ENCODE measurements around the gene CCDC177. TPM values are rescaled to one million over a fixed set of nuclear protein-coding genes. Genes with fewer than 3 reads are reported as not detected.

CCDC177 gene
- total RNA-seq, 2 experiments from 2014 or later: not detected

DNA sequence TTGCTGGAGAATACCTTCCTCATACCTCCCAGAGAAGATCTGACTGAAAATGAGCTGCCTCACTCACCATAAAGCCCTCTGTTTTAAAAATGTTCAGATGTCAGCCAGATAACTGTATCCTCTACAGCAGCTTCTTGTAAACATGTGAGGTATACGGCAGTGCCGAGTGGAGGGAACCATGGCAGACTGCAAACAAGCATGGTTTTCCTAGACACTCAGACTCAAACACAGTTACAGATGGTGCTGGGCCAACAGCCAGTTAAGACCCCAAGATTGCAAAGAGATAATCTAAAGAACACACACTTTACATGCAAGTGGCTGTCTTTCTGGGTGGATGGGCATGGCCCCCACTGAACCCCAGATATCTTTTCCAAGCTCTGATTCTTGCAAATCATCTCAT is 16.6 kb upstream of the CCDC177 start:
- H3K27me3 Mint-ChIP-seq: peaks cover 10% of the 10 kb centered on the region
- H3K4me3 Mint-ChIP-seq: no peak overlapping the region
- no peaks in the 10 kb centered on the region for H3K36me3 Mint-ChIP-seq
- POLR2A ChIA-PET: no interaction called here
- peaks cover 4% of the 10 kb centered on the region for H3K4me1 Mint-ChIP-seq
- no peaks in the 10 kb centered on the region for H3K9me3 Mint-ChIP-seq
- no peak for ATAC-seq (ENCODE audit: low read depth)
- no peak overlapping the region for H3K27ac Mint-ChIP-seq
- DNase-seq: no peak

DNA sequence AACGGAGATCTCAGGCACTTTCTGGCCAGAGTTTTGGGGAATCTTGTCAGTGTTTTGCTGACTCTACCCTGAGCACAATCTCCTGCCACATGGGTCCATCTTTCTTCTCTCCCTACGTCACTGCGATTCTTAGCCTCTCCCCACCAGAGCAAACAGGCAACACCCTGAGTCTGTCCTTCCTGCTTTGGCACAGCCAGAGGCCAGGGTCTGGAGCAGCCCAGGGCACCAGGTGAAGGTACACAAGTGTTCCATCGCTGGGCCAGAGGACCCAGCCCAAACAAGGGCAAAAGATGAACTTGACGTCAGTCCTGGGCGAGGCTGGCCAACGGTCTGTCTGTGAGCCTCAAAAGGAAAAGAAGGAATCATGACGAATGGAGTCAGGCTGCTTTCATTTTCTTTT is 12.7 kb upstream of the CCDC177 start:
- POLR2A ChIA-PET: no interaction called here

DNA sequence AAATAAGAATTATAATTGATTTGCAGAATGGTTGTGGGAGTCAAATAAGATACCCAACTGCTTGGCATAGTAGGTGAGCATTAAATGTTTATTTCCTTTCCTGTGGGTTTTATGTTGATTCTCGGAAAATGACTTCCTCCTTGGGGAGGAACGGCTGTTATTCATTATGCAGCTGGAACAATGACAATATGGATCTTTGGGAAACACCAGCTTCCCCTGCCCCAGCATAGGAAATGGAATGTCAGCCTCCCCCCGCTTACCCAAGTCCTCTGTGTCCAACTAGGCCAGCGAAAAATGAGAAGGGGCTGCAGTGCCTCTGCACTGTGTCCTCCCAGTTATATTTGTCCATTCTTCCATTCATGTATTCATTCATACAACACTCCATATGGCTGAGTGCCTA is 11.7 kb upstream of the CCDC177 start:
- H3K9me3 Mint-ChIP-seq: no peaks in the 10 kb centered on the region
- ATAC-seq (ENCODE audit: low read depth) (no peak), DNase-seq (no peak)
- no peaks in the 10 kb centered on the region for H3K36me3 Mint-ChIP-seq
- peaks cover 4% of the 10 kb centered on the region for H3K27me3 Mint-ChIP-seq
- no peak overlapping the region for H3K4me3 Mint-ChIP-seq
- POLR2A ChIA-PET: no interaction called here
- H3K4me1 Mint-ChIP-seq: peaks cover 8% of the 10 kb centered on the region
- no peak overlapping the region for H3K27ac Mint-ChIP-seq

More for the DNA sequence above, 12.7 kb upstream of the CCDC177 start:
- Mint-ChIP-seq H3K27ac (no peak overlapping the region), H3K36me3 (no peaks in the 10 kb centered on the region), H3K4me3 (no peak overlapping the region), H3K9me3 (no peaks in the 10 kb centered on the region), H3K4me1 (peaks cover 8% of the 10 kb centered on the region), H3K27me3 (peaks cover 7% of the 10 kb centered on the region)
- ATAC-seq (ENCODE audit: low read depth) (no peak), DNase-seq (no peak)

DNA sequence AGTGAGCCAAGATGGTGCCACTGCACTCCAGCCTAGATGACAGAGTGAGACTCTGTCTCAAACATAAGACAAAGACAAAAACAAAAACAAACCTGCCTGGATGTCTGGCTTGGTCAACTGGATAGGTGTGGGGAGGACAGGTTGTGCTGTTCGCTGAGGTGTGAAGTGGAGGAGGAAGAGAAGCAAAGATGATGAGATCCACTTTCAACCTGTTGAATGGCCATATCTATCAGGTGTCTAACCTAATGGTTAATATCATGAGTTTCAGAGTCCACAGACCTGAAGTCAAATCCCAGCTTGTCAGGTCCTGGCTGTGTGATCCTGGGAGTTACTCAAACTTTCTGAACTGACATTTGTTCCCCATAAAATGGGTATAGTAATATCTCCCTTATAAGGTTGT is 9.7 kb upstream of the CCDC177 start:
- no peak overlapping the region for H3K27ac Mint-ChIP-seq
- ATAC-seq (ENCODE audit: low read depth) (no peak), DNase-seq (no peak)
- H3K4me1 Mint-ChIP-seq: peaks cover 8% of the 10 kb centered on the region
- peaks cover 10% of the 10 kb centered on the region for H3K27me3 Mint-ChIP-seq
- H3K36me3 Mint-ChIP-seq: no peaks in the 10 kb centered on the region
- H3K4me3 Mint-ChIP-seq: no peak overlapping the region
- no peaks in the 10 kb centered on the region for H3K9me3 Mint-ChIP-seq
- POLR2A ChIA-PET: no interaction called here

DNA sequence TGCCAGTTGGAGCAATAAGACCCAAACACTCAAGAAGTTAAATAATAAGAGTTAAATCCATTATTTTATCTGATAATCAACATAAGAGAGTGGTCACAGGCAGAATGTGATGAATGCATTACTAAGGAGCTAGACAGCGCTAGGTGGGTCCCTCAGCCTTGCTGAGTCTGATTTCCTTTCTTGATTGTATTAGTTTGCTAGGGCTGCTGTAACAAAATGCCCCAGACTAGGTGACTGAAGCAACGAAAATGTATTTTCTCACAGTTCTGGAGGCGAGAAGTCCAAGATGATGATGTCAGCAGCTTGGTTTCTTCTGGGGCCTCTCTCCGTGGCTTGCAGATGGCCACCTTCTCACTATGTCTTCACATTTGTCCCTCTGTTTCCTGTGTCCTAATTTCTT is 8.2 kb upstream of the CCDC177 start:
- no peak overlapping the region for H3K27ac Mint-ChIP-seq
- ATAC-seq (ENCODE audit: low read depth) (no peak), DNase-seq (no peak)
- peaks cover 7% of the 10 kb centered on the region for H3K4me1 Mint-ChIP-seq
- no peaks in the 10 kb centered on the region for H3K9me3 Mint-ChIP-seq
- peaks cover 8% of the 10 kb centered on the region for H3K27me3 Mint-ChIP-seq
- no peaks in the 10 kb centered on the region for H3K36me3 Mint-ChIP-seq
- POLR2A ChIA-PET: no interaction called here
- no peak overlapping the region for H3K4me3 Mint-ChIP-seq

DNA sequence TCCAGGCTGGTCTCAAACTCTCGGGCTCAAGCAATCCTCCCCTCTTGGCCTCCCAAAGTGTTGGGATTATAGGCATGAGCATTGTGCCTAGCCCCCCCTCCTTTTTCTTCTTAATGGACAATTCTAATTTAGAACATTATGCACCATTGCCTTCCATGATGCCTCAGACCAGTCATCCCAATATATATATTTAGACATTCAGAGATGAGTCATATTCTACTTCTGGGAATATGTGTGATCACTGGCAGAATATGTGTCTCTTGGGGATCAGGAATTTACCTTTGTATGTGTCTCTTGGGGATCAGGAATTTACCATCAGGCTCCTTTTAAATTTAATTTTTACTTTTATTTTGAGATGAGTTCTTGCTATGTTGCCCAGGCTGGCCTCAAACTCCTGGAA is 7.5 kb upstream of the CCDC177 start:
- Mint-ChIP-seq H3K4me1 (peaks cover 5% of the 10 kb centered on the region), H3K9me3 (no peaks in the 10 kb centered on the region), H3K4me3 (no peak overlapping the region), H3K36me3 (no peaks in the 10 kb centered on the region), H3K27me3 (peaks cover 14% of the 10 kb centered on the region), H3K27ac (no peak overlapping the region)
- ATAC-seq (ENCODE audit: low read depth) (no peak), DNase-seq (no peak)
- POLR2A ChIA-PET: no interaction called here

DNA sequence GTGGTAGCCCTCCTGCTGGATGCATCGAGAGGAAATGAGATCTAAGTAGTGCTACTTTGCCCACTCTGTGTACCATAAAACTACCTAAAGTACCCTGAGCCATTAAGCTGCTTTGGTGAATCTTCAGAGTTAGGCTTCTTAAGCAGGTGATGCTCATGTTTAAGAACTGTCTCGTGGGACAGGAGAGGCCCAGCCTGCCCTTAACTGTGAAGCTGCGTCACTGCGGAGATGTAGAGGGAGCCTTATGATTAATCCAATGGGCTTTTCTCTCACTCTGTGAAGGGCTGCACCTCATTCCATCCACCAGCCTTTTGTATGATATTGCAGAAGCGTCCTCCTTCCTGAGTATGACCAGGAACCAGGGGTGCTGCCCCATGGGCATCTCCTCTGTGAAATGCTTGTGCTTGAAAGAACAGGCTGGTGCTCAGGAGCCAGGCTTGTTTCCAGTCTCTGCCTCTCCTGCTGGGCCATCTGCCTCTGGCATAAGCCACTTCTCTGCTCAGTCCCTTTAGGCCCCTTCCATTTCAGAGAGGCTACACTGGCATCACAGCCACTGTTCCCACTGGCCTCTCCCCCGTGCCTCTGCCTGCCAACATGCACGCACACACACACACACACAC is 6.8 kb upstream of the CCDC177 start:
- POLR2A ChIA-PET: no interaction called here
- DNase-seq (no peak), ATAC-seq (ENCODE audit: low read depth) (no peak)
- no peaks in the 10 kb centered on the region for H3K9me3 Mint-ChIP-seq
- peaks cover 20% of the 10 kb centered on the region for H3K27me3 Mint-ChIP-seq
- peaks cover 5% of the 10 kb centered on the region for H3K4me1 Mint-ChIP-seq
- H3K4me3 Mint-ChIP-seq: no peak overlapping the region
- H3K27ac Mint-ChIP-seq: no peak overlapping the region
- H3K36me3 Mint-ChIP-seq: no peaks in the 10 kb centered on the region

DNA sequence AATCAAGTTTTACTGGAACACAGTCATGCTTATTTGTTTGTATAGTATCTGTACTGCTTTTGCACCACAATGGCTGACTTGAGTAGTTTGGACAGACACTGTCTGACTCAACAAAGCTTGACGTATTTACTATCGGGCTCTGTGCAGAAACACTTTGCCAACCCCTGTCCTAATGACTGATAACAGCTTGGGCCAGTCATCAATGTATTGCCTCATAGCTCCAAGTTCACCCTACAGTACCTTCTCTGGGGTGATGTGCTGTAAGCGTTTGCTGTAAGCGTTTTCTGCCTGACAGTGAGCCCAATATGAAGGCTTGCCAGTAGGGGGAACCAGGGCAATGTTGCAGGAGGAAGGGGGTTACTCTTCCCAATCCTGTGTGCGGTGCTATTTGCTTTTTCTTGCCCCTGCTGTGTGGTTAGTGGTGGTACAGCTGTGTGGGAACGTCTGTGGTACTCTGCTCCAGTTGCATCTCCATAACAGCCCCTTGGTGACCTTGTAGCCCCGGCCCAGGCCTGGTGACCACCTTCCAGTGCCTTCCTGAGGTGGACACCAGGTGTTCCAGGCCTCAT is 5.4 kb upstream of the CCDC177 start:
- Mint-ChIP-seq H3K27ac (no peak overlapping the region), H3K27me3 (peaks cover 33% of the 10 kb centered on the region)

DNA sequence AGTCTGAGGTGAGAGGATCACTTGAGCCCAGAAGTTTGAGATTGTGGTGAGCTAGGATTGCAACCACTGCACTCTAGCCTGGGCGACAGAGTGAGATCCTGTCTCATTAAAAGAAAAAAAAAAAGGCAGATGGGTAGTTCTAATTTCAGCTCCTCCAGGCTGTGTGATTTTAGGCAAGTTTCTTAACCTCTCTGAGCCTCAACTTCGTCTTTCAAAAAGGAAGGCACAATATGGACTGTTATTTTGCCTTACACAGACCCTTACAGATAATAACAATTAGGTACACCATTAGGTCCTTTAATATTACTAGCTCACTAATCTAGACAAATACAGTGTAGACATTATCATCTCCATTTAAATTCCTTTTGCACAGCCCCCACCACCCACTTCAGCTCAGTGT is 4.8 kb upstream of the CCDC177 start:
- no peak overlapping the region for H3K4me3 Mint-ChIP-seq
- DNase-seq (no peak), ATAC-seq (ENCODE audit: low read depth) (no peak)
- POLR2A ChIA-PET: no interaction called here
- H3K36me3 Mint-ChIP-seq: no peaks in the 10 kb centered on the region
- H3K4me1 Mint-ChIP-seq: peaks cover 3% of the 10 kb centered on the region
- no peak overlapping the region for H3K27ac Mint-ChIP-seq
- H3K27me3 Mint-ChIP-seq: peaks cover 38% of the 10 kb centered on the region
- no peaks in the 10 kb centered on the region for H3K9me3 Mint-ChIP-seq

More for the DNA sequence above, 5.4 kb upstream of the CCDC177 start:
- Mint-ChIP-seq H3K4me1 (peaks cover 2% of the 10 kb centered on the region), H3K9me3 (no peaks in the 10 kb centered on the region), H3K4me3 (no peak overlapping the region), H3K36me3 (no peaks in the 10 kb centered on the region)
- POLR2A ChIA-PET: no interaction called here
- DNase-seq (no peak), ATAC-seq (ENCODE audit: low read depth) (no peak)

DNA sequence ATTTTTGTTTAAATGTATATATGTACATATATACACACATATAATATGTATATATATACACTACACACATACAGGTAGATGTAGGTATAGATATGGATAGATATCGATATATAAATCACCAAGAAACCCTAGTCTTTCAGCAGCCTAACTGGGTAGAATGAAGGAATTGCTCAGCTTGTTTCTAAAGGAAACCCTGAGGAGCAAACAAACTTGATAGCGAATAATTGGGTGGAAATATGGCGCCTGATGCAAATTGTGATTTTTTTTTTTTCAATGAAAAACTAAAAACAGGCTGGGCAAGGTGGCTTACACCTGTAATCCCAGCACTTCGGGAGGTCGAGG is 254 bp upstream of the CCDC177 start:
- POLR2A ChIA-PET: no interaction called here
- no peak for DNase-seq
- Mint-ChIP-seq H3K27ac (no peak overlapping the region), H3K4me3 (peak overlapping the region; percentile 67), H3K27me3 (peaks cover 63% of the 10 kb centered on the region), H3K4me1 (peaks cover 8% of the 10 kb centered on the region), H3K9me3 (no peaks in the 10 kb centered on the region), H3K36me3 (no peaks in the 10 kb centered on the region)
- ATAC-seq (ENCODE audit: low read depth): no peak

DNA sequence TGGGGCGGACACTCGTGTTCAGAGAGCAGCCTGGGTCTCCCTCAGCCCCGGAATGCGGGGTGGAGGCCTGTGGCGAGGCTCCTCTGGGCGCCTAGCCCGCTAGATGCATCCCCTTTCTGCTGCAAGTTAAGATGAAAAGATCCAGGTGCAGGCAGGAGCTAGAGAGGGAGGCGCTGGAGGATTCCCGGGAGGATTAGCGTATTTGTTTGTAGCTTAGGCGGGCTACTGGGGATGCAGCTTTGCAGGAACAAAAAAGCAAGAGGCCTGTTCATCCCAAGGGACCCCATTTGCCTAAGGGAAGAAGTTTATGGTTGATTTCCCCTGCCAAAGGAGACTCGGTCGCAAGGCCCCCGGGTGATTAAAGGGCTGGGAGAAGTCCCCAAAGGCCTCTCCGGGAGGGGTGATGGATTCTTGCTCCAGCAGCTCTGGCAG is 824 bp downstream of the CCDC177 start:
- no peaks in the 10 kb centered on the region for H3K9me3 Mint-ChIP-seq
- H3K27ac Mint-ChIP-seq: no peak overlapping the region
- H3K27me3 Mint-ChIP-seq: peaks cover 71% of the 10 kb centered on the region
- H3K4me1 Mint-ChIP-seq: peaks cover 8% of the 10 kb centered on the region
- POLR2A ChIA-PET: no interaction called here
- ATAC-seq (ENCODE audit: low read depth) (no peak), DNase-seq (no peak)
- peak overlapping the region; percentile 25 for H3K4me3 Mint-ChIP-seq
- H3K36me3 Mint-ChIP-seq: no peaks in the 10 kb centered on the region

DNA sequence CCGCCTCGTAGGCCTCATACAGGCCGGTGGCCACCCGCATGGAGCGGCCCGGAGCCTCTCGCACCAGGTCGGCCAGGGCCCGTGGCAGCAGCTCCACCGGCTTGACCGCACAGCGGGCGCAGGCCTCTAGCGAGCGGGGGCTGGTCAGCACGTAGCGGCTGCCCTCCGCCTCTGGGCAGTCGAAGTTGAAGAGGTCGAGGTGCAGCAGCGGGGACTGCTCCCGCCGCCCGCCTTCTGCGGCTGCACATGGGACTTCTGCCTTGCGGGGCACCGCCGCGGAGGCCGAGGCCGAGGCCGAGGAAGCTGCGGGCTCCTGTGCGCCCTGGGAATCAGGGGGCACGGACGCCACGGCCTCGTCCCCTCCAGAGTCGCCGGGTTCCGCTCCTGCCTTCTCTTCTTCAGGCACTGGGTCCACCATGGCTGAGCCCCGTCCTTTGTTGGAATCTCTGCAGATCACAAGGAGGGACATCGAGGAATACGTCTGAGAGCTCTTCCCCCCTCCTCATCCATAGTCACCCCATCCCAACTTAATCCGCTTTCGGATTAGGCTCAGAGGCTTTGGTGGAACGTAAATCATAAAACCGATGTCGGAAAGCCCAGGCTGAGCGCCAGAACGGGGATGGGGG is 1.4 kb downstream of the CCDC177 start:
- Mint-ChIP-seq H3K27me3 (peaks cover 76% of the 10 kb centered on the region), H3K9me3 (no peaks in the 10 kb centered on the region), H3K4me1 (peaks cover 8% of the 10 kb centered on the region), H3K36me3 (no peaks in the 10 kb centered on the region), H3K4me3 (peak overlapping the region; percentile 25), H3K27ac (no peak overlapping the region)
- POLR2A ChIA-PET: no interaction called here
- no peak for ATAC-seq (ENCODE audit: low read depth)
- peak; percentile 32 for DNase-seq

DNA sequence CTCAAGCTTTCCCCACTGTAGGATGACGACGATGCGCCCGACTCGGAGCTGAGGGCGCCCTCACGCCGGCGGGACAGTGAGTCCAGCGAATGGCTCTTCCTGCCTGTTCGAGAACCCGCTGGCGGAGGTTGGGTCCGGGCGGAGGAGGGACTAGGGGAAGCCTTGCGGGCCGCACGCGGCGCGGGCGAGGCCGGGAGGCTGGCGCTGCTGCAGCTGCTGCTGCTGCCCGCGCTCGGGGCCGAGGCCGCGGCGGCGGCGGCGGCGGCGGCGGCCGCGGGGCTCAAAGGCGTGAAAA is 1.9 kb downstream of the CCDC177 start:
- no peak for ATAC-seq (ENCODE audit: low read depth)
- Mint-ChIP-seq H3K4me1 (peaks cover 8% of the 10 kb centered on the region), H3K4me3 (peak overlapping the region; percentile 22), H3K36me3 (no peaks in the 10 kb centered on the region), H3K27ac (no peak overlapping the region), H3K9me3 (no peaks in the 10 kb centered on the region), H3K27me3 (peaks cover 81% of the 10 kb centered on the region)
- POLR2A ChIA-PET: no interaction called here
- no peak for DNase-seq

DNA sequence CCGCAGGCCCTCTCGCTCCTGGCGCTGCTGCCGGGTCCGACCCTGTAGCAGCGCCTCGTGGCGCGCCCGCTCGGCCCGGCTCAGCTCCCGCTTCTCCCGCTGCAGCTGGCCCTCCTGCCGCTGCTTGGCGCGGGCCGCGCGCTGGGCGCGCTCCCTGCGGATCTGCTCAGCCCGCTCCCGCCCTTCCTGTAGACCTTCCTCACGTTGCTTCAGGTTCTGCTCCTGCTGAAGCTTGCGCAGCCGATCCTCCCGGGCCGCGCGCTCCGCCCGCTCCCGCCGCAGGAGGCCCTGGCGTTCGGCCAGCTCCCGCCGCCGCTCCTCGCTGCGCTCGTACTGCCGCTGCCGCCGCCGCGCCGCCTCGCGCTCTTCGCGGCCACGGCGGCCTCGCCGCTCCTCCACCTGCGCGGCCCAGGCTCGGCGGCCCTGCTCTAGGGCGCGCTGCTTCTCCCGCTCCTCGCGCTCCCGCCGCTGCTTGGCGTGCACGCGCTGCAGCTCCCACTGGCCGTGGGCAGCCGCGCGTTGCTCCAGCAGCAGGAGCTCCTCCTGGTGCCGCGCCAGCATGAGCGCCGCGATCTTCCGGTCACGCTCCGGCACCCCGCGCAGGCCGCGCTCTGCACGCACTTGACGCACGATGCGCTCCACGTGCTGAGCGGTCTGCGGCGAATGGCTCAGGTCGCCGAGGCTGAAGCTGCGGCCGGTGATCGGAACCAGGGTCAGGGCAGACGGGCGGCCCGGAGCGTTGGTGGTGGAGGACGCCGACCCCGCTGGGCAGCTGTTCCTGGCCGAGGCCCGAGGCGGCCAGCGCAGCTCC is 2.4 kb downstream of the CCDC177 start:
- DNase-seq (peak; percentile 48), ATAC-seq (ENCODE audit: low read depth) (no peak)
- Mint-ChIP-seq H3K4me1 (peaks cover 8% of the 10 kb centered on the region), H3K9me3 (no peaks in the 10 kb centered on the region), H3K27ac (no peak overlapping the region), H3K27me3 (peaks cover 80% of the 10 kb centered on the region), H3K36me3 (no peaks in the 10 kb centered on the region), H3K4me3 (peak overlapping the region; percentile 35)
- POLR2A ChIA-PET: no interaction called here
